ENCODE measurements around the gene HIGD2A. TPM values are rescaled to one million over a fixed set of nuclear protein-coding genes. Genes with fewer than 3 reads are reported as not detected.

Gene HIGD2A
- total RNA-seq, 6 experiments from 2014 or later, result 90.4 to 109 (median 105) TPM

DNA sequence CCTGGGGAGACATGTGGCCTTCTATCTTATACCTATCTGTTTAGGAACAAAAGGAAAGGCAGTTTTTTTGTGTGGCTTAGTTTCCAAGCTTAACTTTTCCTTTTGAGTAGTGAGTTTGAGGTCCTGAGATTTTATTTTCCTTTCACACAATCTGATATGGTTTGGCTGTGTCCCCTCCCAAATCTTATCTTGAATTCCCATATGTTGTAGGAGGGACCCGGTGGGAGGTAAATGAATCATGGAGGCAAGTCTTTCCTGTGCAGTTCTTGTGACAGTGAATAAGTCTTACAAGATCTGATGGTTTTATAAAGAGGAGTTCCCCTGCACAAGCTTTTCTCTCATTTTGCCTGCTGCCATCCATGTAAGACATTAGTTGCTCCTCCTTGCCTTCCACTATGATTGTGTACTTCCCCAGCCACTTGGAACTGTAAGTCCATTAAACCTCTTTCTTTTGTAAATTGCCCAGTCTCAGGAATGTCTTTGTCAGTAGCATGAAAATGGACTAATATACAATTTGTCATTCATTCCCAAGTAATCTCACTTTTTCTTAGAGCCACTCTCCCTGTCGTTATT, 32.5 kb downstream of the HIGD2A start:
- Mint-ChIP-seq H3K4me3 (no peak overlapping the region), H3K4me1 (ENCODE audit: low read depth) (peaks cover 7% of the 10 kb centered on the region), H3K27ac (no peak overlapping the region), H3K27me3 (ENCODE audit: insufficient read depth) (peaks cover 29% of the 10 kb centered on the region), H3K9me3 (0 out of 2 replicates have a peak, but pooled peaks cover 3% of the 10 kb centered on the region), H3K36me3 (ENCODE audit: low read depth) (no peaks in the 10 kb centered on the region)
- TF ChIP-seq, protein P1, sequence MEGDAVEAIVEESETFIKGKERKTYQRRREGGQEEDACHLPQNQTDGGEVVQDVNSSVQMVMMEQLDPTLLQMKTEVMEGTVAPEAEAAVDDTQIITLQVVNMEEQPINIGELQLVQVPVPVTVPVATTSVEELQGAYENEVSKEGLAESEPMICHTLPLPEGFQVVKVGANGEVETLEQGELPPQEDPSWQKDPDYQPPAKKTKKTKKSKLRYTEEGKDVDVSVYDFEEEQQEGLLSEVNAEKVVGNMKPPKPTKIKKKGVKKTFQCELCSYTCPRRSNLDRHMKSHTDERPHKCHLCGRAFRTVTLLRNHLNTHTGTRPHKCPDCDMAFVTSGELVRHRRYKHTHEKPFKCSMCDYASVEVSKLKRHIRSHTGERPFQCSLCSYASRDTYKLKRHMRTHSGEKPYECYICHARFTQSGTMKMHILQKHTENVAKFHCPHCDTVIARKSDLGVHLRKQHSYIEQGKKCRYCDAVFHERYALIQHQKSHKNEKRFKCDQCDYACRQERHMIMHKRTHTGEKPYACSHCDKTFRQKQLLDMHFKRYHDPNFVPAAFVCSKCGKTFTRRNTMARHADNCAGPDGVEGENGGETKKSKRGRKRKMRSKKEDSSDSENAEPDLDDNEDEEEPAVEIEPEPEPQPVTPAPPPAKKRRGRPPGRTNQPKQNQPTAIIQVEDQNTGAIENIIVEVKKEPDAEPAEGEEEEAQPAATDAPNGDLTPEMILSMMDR (IDR thresholded peaks at IDR 0.05), result no peak
- DNase-seq, result no peak

DNA sequence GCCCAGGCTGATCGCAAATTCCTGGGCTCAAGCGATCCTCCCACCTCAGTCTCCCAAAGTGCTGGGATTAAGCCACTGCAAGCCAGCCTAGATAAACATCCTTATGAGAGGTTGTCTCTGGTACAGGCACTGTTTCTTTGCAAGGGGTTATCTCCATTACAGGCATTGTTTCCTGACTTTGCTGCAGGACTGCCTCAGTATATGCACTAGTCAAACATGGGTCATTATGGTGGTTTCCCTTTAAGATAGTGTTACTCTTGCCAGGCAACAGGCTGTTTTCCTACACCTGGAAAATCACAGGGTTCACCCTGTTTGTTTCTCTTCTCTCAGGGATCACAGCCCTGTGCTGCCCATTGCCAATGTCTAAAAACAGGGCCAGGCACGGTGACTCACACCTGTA, 35.6 kb downstream of the HIGD2A start:
- DNase-seq, result no peak
- H3K27me3 Mint-ChIP-seq (ENCODE audit: insufficient read depth), result peaks cover 29% of the 10 kb centered on the region

DNA sequence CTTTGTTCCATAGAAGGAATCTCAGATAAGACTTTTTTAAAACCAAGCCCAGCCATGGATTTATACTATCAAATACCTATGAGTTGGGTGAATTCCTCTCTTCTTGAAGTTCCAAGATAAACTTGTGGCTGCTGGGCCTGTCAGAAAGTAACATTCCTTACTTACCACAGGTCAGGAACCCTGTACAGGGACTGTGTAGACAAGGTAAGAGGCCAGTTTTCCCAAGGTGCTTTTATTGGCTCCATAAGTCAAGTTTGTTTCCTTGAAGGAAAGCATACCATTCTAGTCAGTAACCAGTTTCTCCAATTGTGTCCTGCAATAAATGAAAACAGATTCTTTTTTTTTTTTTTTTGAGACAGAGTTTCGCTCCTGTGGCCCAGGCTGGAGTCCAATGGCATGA, 36.6 kb downstream of the HIGD2A start:
- Mint-ChIP-seq H3K27me3 (ENCODE audit: insufficient read depth) (peaks cover 24% of the 10 kb centered on the region), H3K9me3 (0 out of 2 replicates have a peak, but pooled peaks cover 3% of the 10 kb centered on the region), H3K4me3 (no peak overlapping the region), H3K27ac (no peak overlapping the region), H3K4me1 (ENCODE audit: low read depth) (peaks cover 8% of the 10 kb centered on the region; the same call in 1 of the 2 replicates), H3K36me3 (ENCODE audit: low read depth) (no peaks in the 10 kb centered on the region)
- DNase-seq, result no peak
- TF ChIP-seq, protein P1 (IDR thresholded peaks at IDR 0.05), result no peak

More for the DNA sequence above, 35.6 kb downstream of the HIGD2A start:
- Mint-ChIP-seq H3K9me3 (0 out of 2 replicates have a peak, but pooled peaks cover 3% of the 10 kb centered on the region), H3K27ac (no peak overlapping the region), H3K4me1 (ENCODE audit: low read depth) (peaks cover 8% of the 10 kb centered on the region; the same call in 1 of the 2 replicates), H3K36me3 (ENCODE audit: low read depth) (no peaks in the 10 kb centered on the region), H3K4me3 (no peak overlapping the region)
- TF ChIP-seq, protein P1 (IDR thresholded peaks at IDR 0.05), result no peak

DNA sequence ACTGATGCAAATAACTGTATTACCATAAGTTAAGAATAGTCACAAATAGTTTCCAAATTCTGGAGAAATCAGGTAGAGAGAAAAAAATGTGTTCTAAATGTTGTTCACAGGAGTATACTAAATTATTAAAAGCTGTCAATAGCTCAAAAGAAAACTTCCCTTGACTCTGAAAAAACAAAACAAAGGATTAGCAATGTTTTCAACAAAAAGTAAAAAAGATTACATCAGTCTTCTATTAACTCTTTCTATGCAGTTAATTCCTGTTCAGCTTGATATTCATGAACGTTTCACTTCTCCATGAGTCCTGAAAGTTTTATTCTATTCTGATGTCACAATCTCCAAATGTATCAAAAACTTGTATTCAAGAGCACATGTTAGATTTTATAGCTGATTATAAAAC, 37.2 kb downstream of the HIGD2A start:
- Mint-ChIP-seq H3K4me1 (ENCODE audit: low read depth) (peaks cover 8% of the 10 kb centered on the region; the same call in 1 of the 2 replicates), H3K27ac (no peak overlapping the region), H3K4me3 (no peak overlapping the region), H3K27me3 (ENCODE audit: insufficient read depth) (peaks cover 22% of the 10 kb centered on the region), H3K9me3 (0 out of 2 replicates have a peak, but pooled peaks cover 3% of the 10 kb centered on the region), H3K36me3 (ENCODE audit: low read depth) (no peaks in the 10 kb centered on the region)
- TF ChIP-seq, protein P1 (IDR thresholded peaks at IDR 0.05), result no peak
- no peak for DNase-seq

DNA sequence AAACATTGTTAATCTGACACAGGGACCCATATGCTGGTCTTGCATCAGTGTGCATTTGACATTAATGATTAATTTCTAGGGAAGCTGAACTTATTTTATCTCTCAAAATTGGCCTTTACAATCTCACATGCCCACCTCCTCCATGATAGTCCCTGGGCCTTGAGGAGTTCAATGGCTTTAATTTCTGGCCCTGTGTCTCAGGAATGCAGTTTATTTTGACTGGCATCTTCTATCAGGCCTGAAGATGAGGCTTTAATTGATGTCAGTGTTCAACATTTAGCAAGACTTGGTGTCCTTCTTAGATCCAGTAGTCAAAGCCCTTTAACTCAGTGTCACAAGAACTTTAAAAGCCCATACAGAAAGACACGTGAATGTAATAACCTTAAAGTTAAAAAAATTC, 38.3 kb downstream of the HIGD2A start:
- Mint-ChIP-seq H3K27ac (no peak overlapping the region), H3K27me3 (ENCODE audit: insufficient read depth) (peaks cover 18% of the 10 kb centered on the region), H3K9me3 (no peaks in the 10 kb centered on the region), H3K4me1 (ENCODE audit: low read depth) (peaks cover 8% of the 10 kb centered on the region; the same call in 1 of the 2 replicates), H3K4me3 (no peak overlapping the region), H3K36me3 (ENCODE audit: low read depth) (no peaks in the 10 kb centered on the region)
- TF ChIP-seq, protein P1 (IDR thresholded peaks at IDR 0.05), result no peak
- DNase-seq, result no peak
